Suprapubic skin (tissue), 3 donors: ENCODE data around the gene CPNE4.

Experiments
- CTCF ChIP-seq, 2 donors: fragments of 200-600 bp in 1 of 2; fragments of 450-650 bp in 1 of 2; sonication (generic) in 1 of 2; IDR thresholded peaks; one replicate each; pipeline ENCODE4 v1.5.1; 2016 to 2019; ENCODE audit warnings: antibody characterized with exemption in 2 of 2, mild to moderate bottlenecking in 1 of 2, moderate library complexity in 1 of 2
- EP300 ChIP-seq: sonication (generic); formaldehyde crosslinking; IDR thresholded peaks from one replicate; pipeline ENCODE4 v1.6.1; 2017; ENCODE audit warnings: antibody characterized with exemption
- POLR2A ChIP-seq, 2 donors: fragments of 450-650 bp; IDR thresholded peaks; one replicate each; pipeline ENCODE4 v1.6.1; 2017; ENCODE audit warnings: antibody characterized with exemption in 2 of 2, mild to moderate bottlenecking in 2 of 2, moderate library complexity in 2 of 2

GRCh38 chr3:131560795-131561194, 474.0 kb downstream of the CPNE4 start:
- TF ChIP-seq POLR2A (IDR thresholded peaks at IDR 0.05) (no peak), CTCF (IDR thresholded peaks at IDR 0.05) (no peak), EP300 (no peak)
